Activated naive CD8-positive, alpha-beta T cell treated with anti-CD3 and anti-CD28 coated beads, Interleukin-2, amount 10 ng/mL, durations not matched to agents 7 days and 5 days (primary cell): Measurements from ENCODE around the gene RBFOX1. TPM values are rescaled to one million over a fixed set of nuclear protein-coding genes. Genes with fewer than 3 reads are reported as not detected.

Experiments used
- ATAC-seq: fragments of 150-1000 bp; cut with Tn5 transposase; one replicate; pipeline ENCODE4 v1.10.0; 2021; ENCODE audit warnings: low read depth, moderate library complexity
- POLR2A ChIA-PET: fragments of 350-600 bp; sonication (Branson Sonifier 250); formaldehyde crosslinking; loops from one replicate; lab custom pipeline; 2021; ENCODE audit warnings: antibody characterized with exemption; lab: Charles Lee
- DNase-seq: peaks from one replicate; pipeline ENCODE4 v3.0.0; 2021
- H3K27ac Mint-ChIP-seq: one replicate; pipeline ENCODE4 v1.8.0; 2022; ENCODE audit warnings: mild to moderate bottlenecking, mixed read lengths
- H3K27me3 Mint-ChIP-seq: one replicate; pipeline ENCODE4 v1.8.0; 2022; ENCODE audit warnings: mild to moderate bottlenecking, moderate library complexity, mixed read lengths
- H3K36me3 Mint-ChIP-seq: one replicate; pipeline ENCODE4 v1.8.0; 2021; ENCODE audit warnings: mild to moderate bottlenecking, mixed read lengths
- H3K4me1 Mint-ChIP-seq: one replicate; pipeline ENCODE4 v1.8.0; 2021; ENCODE audit warnings: mixed read lengths
- H3K4me3 Mint-ChIP-seq: one replicate; pipeline ENCODE4 v1.8.0; 2022; ENCODE audit warnings: mild to moderate bottlenecking, moderate library complexity, mixed read lengths
- H3K9me3 Mint-ChIP-seq: one replicate; pipeline ENCODE4 v1.8.0; 2021; ENCODE audit warnings: mixed read lengths
- total RNA-seq, 2 experiments: library from RNA; stranded (reverse); gene quantifications; one replicate each; pipeline ENCODE4 v1.2.3, GENCODE V29; 2021

Gene RBFOX1
- total RNA-seq, 2 experiments from 2014 or later: not detected

GRCh38 chr16:7736138-7736665, 403.6 kb downstream of the RBFOX1 start:
- Mint-ChIP-seq H3K27ac (no peak overlapping the region), H3K4me1 (no peaks in the 10 kb centered on the region), H3K9me3 (peaks cover 6% of the 10 kb centered on the region), H3K27me3 (no peaks in the 10 kb centered on the region), H3K4me3 (no peak overlapping the region), H3K36me3 (no peaks in the 10 kb centered on the region)
- DNase-seq: no peak
- POLR2A ChIA-PET: no interaction called here
- no peak for ATAC-seq

- no peak for ATAC-seq
- POLR2A ChIA-PET: no interaction called here
- no peak overlapping the region for H3K4me3 Mint-ChIP-seq
These were observed 410.0 kb downstream of the RBFOX1 start for GRCh38 chr16:7742626-7743025.

GRCh38 chr16:7744546-7745264, 412.1 kb downstream of the RBFOX1 start:
- POLR2A ChIA-PET: no interaction called here
- no peak overlapping the region for H3K4me3 Mint-ChIP-seq
- no peak overlapping the region for H3K27ac Mint-ChIP-seq
- no peaks in the 10 kb centered on the region for H3K36me3 Mint-ChIP-seq
- no peaks in the 10 kb centered on the region for H3K27me3 Mint-ChIP-seq
- ATAC-seq (no peak), DNase-seq (no peak)
- peaks cover 7% of the 10 kb centered on the region for H3K9me3 Mint-ChIP-seq
- no peaks in the 10 kb centered on the region for H3K4me1 Mint-ChIP-seq

More at GRCh38 chr16:7742626-7743025, 410.0 kb downstream of the RBFOX1 start:
- DNase-seq: no peak
- H3K36me3 Mint-ChIP-seq: no peaks in the 10 kb centered on the region
- H3K4me1 Mint-ChIP-seq: no peaks in the 10 kb centered on the region
- no peak overlapping the region for H3K27ac Mint-ChIP-seq
- peaks cover 7% of the 10 kb centered on the region for H3K9me3 Mint-ChIP-seq
- H3K27me3 Mint-ChIP-seq: no peaks in the 10 kb centered on the region

DNA sequence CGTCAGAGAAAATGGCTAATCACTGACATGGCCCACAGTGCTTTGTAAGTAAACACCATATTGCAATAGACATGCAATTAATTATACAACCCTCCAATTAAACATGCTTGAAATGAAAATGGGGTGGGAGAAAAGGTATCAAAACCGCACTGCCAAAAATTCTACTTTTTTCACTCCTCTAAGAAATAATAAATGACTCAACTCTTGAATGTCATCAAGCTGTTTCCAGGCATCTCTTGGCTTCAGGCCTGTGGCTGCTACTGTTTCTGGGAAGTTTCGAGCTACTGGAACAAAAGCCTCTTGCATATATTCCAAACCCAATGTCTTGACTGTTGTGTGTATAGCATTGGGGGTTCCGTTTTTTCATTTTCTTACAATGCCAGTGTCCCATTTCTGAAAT, 412.6 kb downstream of the RBFOX1 start:
- ATAC-seq: no peak
- POLR2A ChIA-PET: no interaction called here
- no peaks in the 10 kb centered on the region for H3K36me3 Mint-ChIP-seq
- H3K27me3 Mint-ChIP-seq: no peaks in the 10 kb centered on the region
- no peak overlapping the region for H3K4me3 Mint-ChIP-seq
- no peak overlapping the region for H3K27ac Mint-ChIP-seq
- peaks cover 7% of the 10 kb centered on the region for H3K9me3 Mint-ChIP-seq
- no peak for DNase-seq
- no peaks in the 10 kb centered on the region for H3K4me1 Mint-ChIP-seq

DNA sequence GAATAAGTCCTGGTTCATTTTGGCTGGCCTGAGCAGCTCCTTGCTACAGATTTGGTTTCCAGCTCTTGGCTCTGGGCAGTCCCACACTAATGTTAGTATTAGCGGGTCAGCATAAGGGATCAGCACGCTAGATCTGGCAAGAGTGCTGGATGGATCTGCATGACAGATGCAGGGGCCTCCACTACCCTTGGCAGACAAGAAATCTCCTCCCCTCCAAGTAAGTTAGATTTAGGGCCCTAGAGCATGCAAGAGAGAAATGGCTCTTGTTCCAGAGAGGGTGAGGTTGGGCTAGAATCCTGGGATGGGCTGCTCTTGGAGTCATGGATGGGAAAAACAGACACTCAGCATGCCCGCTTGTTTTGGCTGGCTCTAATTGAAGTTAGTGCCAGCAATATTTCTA, 414.3 kb downstream of the RBFOX1 start:
- Mint-ChIP-seq H3K9me3 (peaks cover 7% of the 10 kb centered on the region), H3K4me1 (no peaks in the 10 kb centered on the region), H3K36me3 (no peaks in the 10 kb centered on the region), H3K27ac (no peak overlapping the region), H3K4me3 (no peak overlapping the region), H3K27me3 (no peaks in the 10 kb centered on the region)
- DNase-seq: no peak
- POLR2A ChIA-PET: no interaction called here
- ATAC-seq: no peak

- POLR2A ChIA-PET: no interaction called here
- H3K4me1 Mint-ChIP-seq: no peaks in the 10 kb centered on the region
- ATAC-seq: no peak
These were observed 415.9 kb downstream of the RBFOX1 start for GRCh38 chr16:7748522-7748921.

DNA sequence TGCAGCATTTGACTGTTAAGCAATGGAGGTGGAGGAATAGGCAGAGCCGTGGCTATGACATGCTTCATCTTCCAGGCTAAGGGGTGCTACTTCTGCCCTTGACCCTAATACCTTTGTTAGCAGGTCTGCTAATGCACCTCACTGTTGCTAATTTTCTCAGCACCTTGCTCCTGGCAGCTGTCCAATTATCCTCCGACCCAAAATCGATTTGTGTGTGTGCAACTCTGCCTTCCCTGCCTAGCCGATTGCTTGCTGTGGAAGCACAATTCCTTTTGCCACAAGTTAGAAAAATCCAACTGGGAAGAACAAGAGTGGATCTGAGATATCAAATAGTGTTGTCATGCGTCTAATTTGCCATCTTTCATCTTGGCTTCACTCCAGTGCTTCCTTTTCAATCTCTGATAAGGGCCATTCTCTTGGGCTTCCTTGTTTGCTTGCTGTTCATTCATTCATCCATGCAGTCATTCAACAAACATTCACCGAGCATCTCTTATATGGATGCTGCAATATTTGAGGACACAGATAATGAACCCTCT, 422.8 kb downstream of the RBFOX1 start:
- DNase-seq (no peak), ATAC-seq (no peak)

More at GRCh38 chr16:7748522-7748921, 415.9 kb downstream of the RBFOX1 start:
- H3K36me3 Mint-ChIP-seq: no peaks in the 10 kb centered on the region
- H3K27me3 Mint-ChIP-seq: no peaks in the 10 kb centered on the region
- H3K27ac Mint-ChIP-seq: no peak overlapping the region
- H3K9me3 Mint-ChIP-seq: peaks cover 5% of the 10 kb centered on the region
- no peak overlapping the region for H3K4me3 Mint-ChIP-seq
- no peak for DNase-seq

More for the DNA sequence above, 422.8 kb downstream of the RBFOX1 start:
- H3K4me3 Mint-ChIP-seq: no peak overlapping the region
- no peaks in the 10 kb centered on the region for H3K27me3 Mint-ChIP-seq
- H3K4me1 Mint-ChIP-seq: no peaks in the 10 kb centered on the region
- H3K9me3 Mint-ChIP-seq: peaks cover 2% of the 10 kb centered on the region
- POLR2A ChIA-PET: no interaction called here
- H3K27ac Mint-ChIP-seq: no peak overlapping the region
- H3K36me3 Mint-ChIP-seq: no peaks in the 10 kb centered on the region
